DND-41 (cell line): ENCODE measurements around the gene ESAM.

Source experiments
- CTCF ChIP-seq: IDR thresholded peaks from 2 replicates; pipeline ENCODE4 v1.5.1; 2012; ENCODE audit warnings: borderline replicate concordance, low read length, moderate library complexity, mild to moderate bottlenecking; ENCODE audit not compliant: poor library complexity, severe bottlenecking; ENCODE audit errors: extremely low read depth
- EZH2 ChIP-seq: IDR thresholded peaks from 3 replicates; pipeline ENCODE4 v1.6.1; 2012; ENCODE audit warnings: borderline replicate concordance, low read depth, mild to moderate bottlenecking, moderate library complexity, low read length, inconsistent platforms; ENCODE audit not compliant: severe bottlenecking

DNA sequence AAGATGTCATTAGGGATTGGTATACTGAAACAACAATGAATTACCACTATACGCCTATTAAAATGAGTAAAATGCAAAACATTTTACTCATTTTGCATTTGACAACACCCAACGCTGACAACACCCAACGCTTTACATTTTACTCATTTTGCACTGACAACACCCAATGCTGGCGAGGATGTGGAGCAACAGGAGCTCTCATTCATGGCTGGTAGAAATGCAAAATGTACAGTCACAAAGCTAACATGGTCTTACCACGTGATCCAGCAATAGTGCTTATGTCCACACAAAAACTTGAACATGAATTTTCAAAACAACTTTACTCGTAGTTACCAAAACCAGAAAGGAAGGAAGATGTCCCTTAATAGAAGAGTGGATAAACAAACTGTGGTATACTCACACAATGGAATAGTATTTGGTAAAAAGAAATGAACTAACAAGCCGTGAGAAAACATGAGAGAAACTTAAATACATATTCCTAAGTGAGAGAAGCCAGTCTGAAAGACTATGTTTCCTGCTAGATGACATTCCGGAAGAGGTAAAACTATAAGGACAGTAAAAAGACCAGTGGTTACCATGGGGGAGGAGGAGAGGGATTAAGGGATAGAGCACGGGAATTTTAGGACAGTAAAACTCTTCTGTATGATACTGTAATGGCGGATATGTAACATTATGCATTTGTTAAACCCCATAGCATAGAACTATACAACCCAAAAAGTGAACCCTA, 49.5 kb upstream of the ESAM start:
- TF ChIP-seq CTCF (no peak), EZH2 (no peak)
